DOHH2 (cell line): Measurements from ENCODE around the gene CHIC2.

Source experiments
- H3F3A ChIP-seq: fragments of 200-600 bp; sonication (generic), shearing (Covaris generic); 2 replicates; pipeline ENCODE4 v1.6.0; 2016; ENCODE audit warnings: antibody characterized with exemption, mild to moderate bottlenecking; ENCODE audit not compliant: control insufficient read depth, insufficient read depth
- H3K27ac ChIP-seq: fragments of 200-600 bp; sonication (generic); 2 replicates; pipeline ENCODE4 v1.5.1; 2014; ENCODE audit warnings: low read depth, mild to moderate bottlenecking, low read length, moderate library complexity
- H3K27me3 ChIP-seq: fragments of 200-600 bp; sonication (generic); 2 replicates; pipeline ENCODE4 v1.6.1; 2014; ENCODE audit warnings: mild to moderate bottlenecking, low read length, mixed read lengths; ENCODE audit not compliant: control insufficient read depth
- H3K36me3 ChIP-seq: fragments of 200-600 bp; sonication (generic); 2 replicates; pipeline ENCODE4 v1.6.1; 2014; ENCODE audit warnings: mild to moderate bottlenecking, low read length, moderate library complexity, mixed read lengths; ENCODE audit not compliant: control insufficient read depth
- H3K4me1 ChIP-seq: fragments of 200-600 bp; sonication (generic); 2 replicates; pipeline ENCODE4 v1.6.1; 2014; ENCODE audit warnings: mild to moderate bottlenecking, low read length, mixed read lengths; ENCODE audit not compliant: control insufficient read depth
- H3K4me2 ChIP-seq: fragments of 200-600 bp; sonication (generic); 2 replicates; pipeline ENCODE4 v1.6.0; 2014; ENCODE audit warnings: mild to moderate bottlenecking, low read length, moderate library complexity
- H3K4me3 ChIP-seq: fragments of 200-600 bp; sonication (generic); 2 replicates; pipeline ENCODE4 v1.5.1; 2014; ENCODE audit warnings: mild to moderate bottlenecking, low read length, mixed read lengths
- H3K79me2 ChIP-seq: fragments of 200-600 bp; sonication (generic); 2 replicates; pipeline ENCODE4 v1.6.1; 2014; ENCODE audit warnings: mild to moderate bottlenecking, low read length, mixed read lengths; ENCODE audit not compliant: control insufficient read depth
- H3K9me2 ChIP-seq: fragments of 200-600 bp; sonication (generic); replicated peaks from 2 replicates; pipeline ENCODE4 v1.6.1; 2014; ENCODE audit warnings: mild to moderate bottlenecking, low read length, mixed read lengths; ENCODE audit not compliant: control insufficient read depth
- H3K9me3 ChIP-seq: fragments of 200-600 bp; sonication (generic); 2 replicates; pipeline ENCODE4 v1.6.1; 2014; ENCODE audit warnings: antibody characterized with exemption, low read length, mixed read lengths; ENCODE audit not compliant: control insufficient read depth, insufficient read depth
- H4K20me1 ChIP-seq: fragments of 200-600 bp; sonication (generic); 2 replicates; pipeline ENCODE4 v1.6.0; 2014; ENCODE audit warnings: low read depth, mild to moderate bottlenecking, antibody characterized with exemption, low read length, moderate library complexity; ENCODE audit not compliant: control insufficient read depth, insufficient read depth
- CTCF ChIP-seq: fragments of 200-600 bp; sonication (generic); IDR thresholded peaks from one replicate; pipeline ENCODE4 v1.5.1; 2014; ENCODE audit warnings: antibody characterized with exemption, mild to moderate bottlenecking, low read depth, low read length; ENCODE audit not compliant: poor library complexity, severe bottlenecking
- EZH2phosphoT487 ChIP-seq: fragments of 200-600 bp; sonication (generic); IDR thresholded peaks from 2 replicates; pipeline ENCODE4 v1.6.1; 2017; ENCODE audit warnings: borderline replicate concordance, mild to moderate bottlenecking, antibody characterized with exemption, low read length, moderate library complexity, mixed read lengths

Gene CHIC2

GRCh38 chr4:54098375-54098774 lies 34.0 kb upstream of the CHIC2 start:
- Histone ChIP-seq H4K20me1 (no peaks in the 10 kb centered on the region), H3K9me2 (no peaks in the 10 kb centered on the region), H3K4me3 (no peak overlapping the region), H3K36me3 (no peaks in the 10 kb centered on the region), H3K79me2 (no peaks in the 10 kb centered on the region), H3K4me2 (peak overlapping the region; percentile 80; the same call in 1 of the 2 replicates), H3K4me1 (peaks cover 54% of the 10 kb centered on the region), H3K27me3 (peaks cover 98% of the 10 kb centered on the region), H3K27ac (no peak overlapping the region), H3K9me3 (no peaks in the 10 kb centered on the region), H3F3A (no peaks in the 10 kb centered on the region; the same call in 1 of the 2 replicates)
- TF ChIP-seq CTCF, result no peak
- no peak; the same call in 1 of the 2 replicates for TF ChIP-seq EZH2phosphoT487

- Histone ChIP-seq H3K27me3 (peaks cover 100% of the 10 kb centered on the region), H3K9me2 (no peaks in the 10 kb centered on the region), H3K4me2 (no peak overlapping the region), H3K36me3 (no peaks in the 10 kb centered on the region), H3K9me3 (no peaks in the 10 kb centered on the region), H3K27ac (no peak overlapping the region), H3K4me3 (no peak overlapping the region), H3F3A (no peaks in the 10 kb centered on the region; the same call in 1 of the 2 replicates), H4K20me1 (no peaks in the 10 kb centered on the region), H3K79me2 (no peaks in the 10 kb centered on the region), H3K4me1 (peaks cover 55% of the 10 kb centered on the region)
- no peak for TF ChIP-seq EZH2phosphoT487
- no peak for TF ChIP-seq CTCF
These were observed 32.7 kb upstream of the CHIC2 start for GRCh38 chr4:54097152-54097551.

GRCh38 chr4:54096295-54096962 lies 32.0 kb upstream of the CHIC2 start:
- H3K4me1 ChIP-seq, result peaks cover 55% of the 10 kb centered on the region
- H3K9me2 ChIP-seq, result no peaks in the 10 kb centered on the region
- no peaks in the 10 kb centered on the region for H3K79me2 ChIP-seq
- H3K4me2 ChIP-seq, result no peak overlapping the region
- no peaks in the 10 kb centered on the region for H3K36me3 ChIP-seq
- H3F3A ChIP-seq, result no peaks in the 10 kb centered on the region
- H3K4me3 ChIP-seq, result no peak overlapping the region
- H3K27me3 ChIP-seq, result peaks cover 99% of the 10 kb centered on the region
- H4K20me1 ChIP-seq, result no peaks in the 10 kb centered on the region
- H3K9me3 ChIP-seq, result no peaks in the 10 kb centered on the region
- no peak overlapping the region for H3K27ac ChIP-seq
- TF ChIP-seq CTCF (no peak), EZH2phosphoT487 (no peak)
